H1 (cell line): ENCODE results near the gene ZPBP. TPM values are rescaled to one million over a fixed set of nuclear protein-coding genes. Genes with fewer than 3 reads are reported as not detected.

Experiments used
- ASH2L ChIP-seq: fragments of 200-600, 300-600 bp; sonication (generic); IDR thresholded peaks from one replicate; pipeline ENCODE4 v1.7.1; 2017; ENCODE audit warnings: low read length
- CEBPB ChIP-seq: IDR thresholded peaks from 2 replicates; pipeline ENCODE4 v1.6.1; 2012; ENCODE audit warnings: low read depth, low read length
- EP300 ChIP-seq, 2 experiments: IDR thresholded peaks; 1 replicate in 1 of 2; 2 replicates in 1 of 2; pipeline ENCODE4 v1.6.1; 2011 to 2012; ENCODE audit warnings: low read depth in 2 of 2, low read length in 2 of 2, mild to moderate bottlenecking in 2 of 2, borderline replicate concordance in 1 of 2, inconsistent platforms in 1 of 2, moderate library complexity in 1 of 2
- GTF2F1 ChIP-seq: IDR thresholded peaks from 2 replicates; pipeline ENCODE4 v1.6.1; 2012; ENCODE audit warnings: low read depth, low read length, improper control_type of control experiment, borderline replicate concordance
- JUN ChIP-seq: IDR thresholded peaks from 2 replicates; pipeline ENCODE4 v1.6.1; 2011; ENCODE audit warnings: low read depth, mild to moderate bottlenecking, improper control_type of control experiment, low read length
- KDM4A ChIP-seq: IDR thresholded peaks from one replicate; pipeline ENCODE4 v1.7.1; 2012; ENCODE audit warnings: low read depth, mild to moderate bottlenecking, moderate library complexity, low read length, inconsistent platforms; ENCODE audit not compliant: severe bottlenecking
- KDM5A ChIP-seq: fragments of 200-600 bp; IDR thresholded peaks from 2 replicates; pipeline ENCODE4 v1.7.1; 2012; ENCODE audit warnings: mild to moderate bottlenecking, low read length, inconsistent platforms, mixed read lengths
- MAFK ChIP-seq: IDR thresholded peaks from 2 replicates; pipeline ENCODE4 v1.6.1; 2012; ENCODE audit warnings: low read depth, mild to moderate bottlenecking, improper control_type of control experiment, low read length
- NANOG ChIP-seq: IDR thresholded peaks from 2 replicates; pipeline ENCODE4 v1.6.1; 2011; ENCODE audit warnings: low read length, low read depth, mild to moderate bottlenecking, inconsistent platforms; ENCODE audit not compliant: insufficient read depth, poor library complexity, severe bottlenecking
- NRF1 ChIP-seq: IDR thresholded peaks from 2 replicates; pipeline ENCODE4 v1.6.1; 2011; ENCODE audit warnings: mild to moderate bottlenecking, low read depth, low read length, improper control_type of control experiment
- RBBP5 ChIP-seq: IDR thresholded peaks from 2 replicates; pipeline ENCODE4 v1.7.1; 2012; ENCODE audit warnings: low read depth, mild to moderate bottlenecking, inconsistent platforms, low read length, moderate library complexity, borderline replicate concordance
- RFX5 ChIP-seq: IDR thresholded peaks from 2 replicates; pipeline ENCODE4 v1.6.1; 2011; ENCODE audit warnings: low read depth, low read length, improper control_type of control experiment, borderline replicate concordance
- SIRT6 ChIP-seq: IDR thresholded peaks from one replicate; pipeline ENCODE4 v1.7.1; 2012; ENCODE audit warnings: low read length, inconsistent platforms
- SIX5 ChIP-seq: IDR thresholded peaks from 2 replicates; pipeline ENCODE4 v1.6.1; 2011; ENCODE audit warnings: mild to moderate bottlenecking, low read depth, low read length
- TAF1 ChIP-seq: IDR thresholded peaks from 2 replicates; pipeline ENCODE4 v1.6.1; 2011; ENCODE audit warnings: mild to moderate bottlenecking, low read depth, low read length
- TCF12 ChIP-seq: IDR thresholded peaks from 2 replicates; pipeline ENCODE4 v1.6.1; 2011; ENCODE audit warnings: low read depth, mild to moderate bottlenecking, low read length
- polyA plus RNA-seq, 7 experiments: library from polyadenylated mRNA; depleted of rRNA in 3 of 7; stranded (reverse) in 5 of 7; unstranded in 2 of 7; fragments of >200 nt in 5 of 7; fragments of 200-250 nt in 2 of 7; gene quantifications; 1 replicate in 5 of 7; 2 replicates in 1 of 7; 4 replicates in 1 of 7; pipeline versions ENCODE4 v1.2.1 to v1.2.3, GENCODE V29; 2011 to 2013; ENCODE audit warnings: missing spikeins in 2 of 7, mixed read lengths in 2 of 7
- total RNA-seq: library from RNA; stranded (reverse); fragmentation: NEBNext Ultra II Directional; extraction: Animal tissue kit (Norgen Biotek cat#: 25700); gene quantifications from 2 replicates; pipeline ENCODE4 v1.2.1, GENCODE V29; 2021
- TF ChIP-seq, protein P1 (sequence below), 3 experiments: IDR thresholded peaks; 1 replicate in 2 of 3; 2 replicates in 1 of 3; pipeline versions ENCODE4 v1.5.1 to v1.6.1; 2011; ENCODE audit warnings: low read length in 3 of 3, mild to moderate bottlenecking in 3 of 3, inconsistent platforms in 2 of 3, low read depth in 1 of 3, moderate library complexity in 1 of 3; ENCODE audit not compliant: insufficient read depth in 1 of 3; ENCODE audit errors: control extremely low read depth in 1 of 3
- TF ChIP-seq, protein P2 (sequence below): IDR thresholded peaks from 2 replicates; pipeline ENCODE4 v1.6.1; 2012; ENCODE audit warnings: low read length, inconsistent platforms

Gene ZPBP
- total and polyA plus RNA-seq, 2 of the 8 experiments (the other 6 are each of a cell fraction or from before 2014, with no cell fraction given) = not detected

DNA sequence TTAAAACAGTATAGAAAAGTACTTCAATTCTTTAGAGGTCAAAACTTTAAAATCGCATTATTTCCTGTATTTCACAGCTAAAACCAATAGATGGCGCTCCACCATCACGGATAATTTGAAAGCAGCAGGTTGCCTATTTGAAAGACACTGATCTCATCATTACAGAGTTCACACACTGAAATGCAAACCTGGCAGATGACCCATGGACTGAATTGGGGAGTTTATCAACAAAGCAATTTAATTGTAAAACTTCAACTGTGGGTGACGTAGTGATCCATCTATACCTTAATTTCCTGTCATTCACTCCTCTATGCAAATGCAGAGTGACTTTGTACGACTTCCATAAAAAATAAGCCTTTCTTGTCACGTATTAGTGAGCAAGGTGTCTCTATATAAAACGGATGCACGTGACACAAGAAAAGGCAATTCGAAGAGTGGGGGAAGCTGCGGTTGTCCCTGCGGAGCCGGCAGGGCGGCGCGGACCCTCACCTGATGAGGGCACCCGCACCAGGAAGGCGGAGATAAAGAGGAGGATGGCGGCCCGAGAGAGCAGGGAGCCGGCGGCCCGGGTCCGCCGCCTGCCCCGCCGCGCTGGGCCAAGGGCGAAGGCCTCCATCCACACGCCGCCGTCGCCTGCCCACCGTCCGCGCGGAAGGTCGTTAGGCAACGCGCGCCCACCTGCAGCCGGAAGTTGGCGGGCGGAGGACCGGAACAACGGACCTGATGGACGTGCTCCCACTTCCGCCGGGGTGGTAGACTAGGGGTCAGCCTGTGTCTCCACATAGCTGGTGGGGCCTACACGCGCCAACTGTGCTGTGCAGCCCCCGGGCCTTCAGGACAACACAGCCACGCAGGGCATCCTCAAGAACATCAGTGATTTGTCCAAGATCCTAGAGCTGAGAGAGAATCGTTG is at the start of gene ZPBP (continued):
- TF ChIP-seq CEBPB = no peak
- peak; percentile 73 for TF ChIP-seq KDM4A
- no peak for TF ChIP-seq TCF12
- TF ChIP-seq EP300 (IDR thresholded peaks at IDR 0.05; ENCODE audit: borderline replicate concordance in 1 of 2, low read depth in 2 of 2, low read length in 2 of 2) = no peak
- TF ChIP-seq, protein P1, sequence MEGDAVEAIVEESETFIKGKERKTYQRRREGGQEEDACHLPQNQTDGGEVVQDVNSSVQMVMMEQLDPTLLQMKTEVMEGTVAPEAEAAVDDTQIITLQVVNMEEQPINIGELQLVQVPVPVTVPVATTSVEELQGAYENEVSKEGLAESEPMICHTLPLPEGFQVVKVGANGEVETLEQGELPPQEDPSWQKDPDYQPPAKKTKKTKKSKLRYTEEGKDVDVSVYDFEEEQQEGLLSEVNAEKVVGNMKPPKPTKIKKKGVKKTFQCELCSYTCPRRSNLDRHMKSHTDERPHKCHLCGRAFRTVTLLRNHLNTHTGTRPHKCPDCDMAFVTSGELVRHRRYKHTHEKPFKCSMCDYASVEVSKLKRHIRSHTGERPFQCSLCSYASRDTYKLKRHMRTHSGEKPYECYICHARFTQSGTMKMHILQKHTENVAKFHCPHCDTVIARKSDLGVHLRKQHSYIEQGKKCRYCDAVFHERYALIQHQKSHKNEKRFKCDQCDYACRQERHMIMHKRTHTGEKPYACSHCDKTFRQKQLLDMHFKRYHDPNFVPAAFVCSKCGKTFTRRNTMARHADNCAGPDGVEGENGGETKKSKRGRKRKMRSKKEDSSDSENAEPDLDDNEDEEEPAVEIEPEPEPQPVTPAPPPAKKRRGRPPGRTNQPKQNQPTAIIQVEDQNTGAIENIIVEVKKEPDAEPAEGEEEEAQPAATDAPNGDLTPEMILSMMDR (IDR thresholded peaks at IDR 0.05; ENCODE audit: control extremely low read depth in 1 of 3, insufficient read depth in 1 of 3, low read depth in 1 of 3, low read length in 3 of 3) = peak in 2 of 3 experiments; percentile 66 to 68; a peak in 3 of 4 replicates
- no peak for TF ChIP-seq NRF1
- peak; percentile 44 for TF ChIP-seq ASH2L
- TF ChIP-seq, protein P2, sequence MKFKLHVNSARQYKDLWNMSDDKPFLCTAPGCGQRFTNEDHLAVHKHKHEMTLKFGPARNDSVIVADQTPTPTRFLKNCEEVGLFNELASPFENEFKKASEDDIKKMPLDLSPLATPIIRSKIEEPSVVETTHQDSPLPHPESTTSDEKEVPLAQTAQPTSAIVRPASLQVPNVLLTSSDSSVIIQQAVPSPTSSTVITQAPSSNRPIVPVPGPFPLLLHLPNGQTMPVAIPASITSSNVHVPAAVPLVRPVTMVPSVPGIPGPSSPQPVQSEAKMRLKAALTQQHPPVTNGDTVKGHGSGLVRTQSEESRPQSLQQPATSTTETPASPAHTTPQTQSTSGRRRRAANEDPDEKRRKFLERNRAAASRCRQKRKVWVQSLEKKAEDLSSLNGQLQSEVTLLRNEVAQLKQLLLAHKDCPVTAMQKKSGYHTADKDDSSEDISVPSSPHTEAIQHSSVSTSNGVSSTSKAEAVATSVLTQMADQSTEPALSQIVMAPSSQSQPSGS = peak; percentile 83; the same call in 1 of the 2 replicates
- TF ChIP-seq TAF1 = 0 out of 2 replicates have a peak, but pooled peaks have one; percentile 20
- no peak for TF ChIP-seq SIX5
- no peak for TF ChIP-seq NANOG
- TF ChIP-seq RBBP5 = no peak
- no peak for TF ChIP-seq JUN
- no peak for TF ChIP-seq MAFK
- TF ChIP-seq SIRT6 = no peak
- no peak for TF ChIP-seq GTF2F1
- TF ChIP-seq KDM5A = no peak
- TF ChIP-seq RFX5 = no peak
